ENCODE results near the gene MIOX. TPM values are rescaled to one million over a fixed set of nuclear protein-coding genes. Genes with fewer than 3 reads are reported as not detected.
A peak's percentile ranks its signal among the peaks of the same experiment; 100 is the strongest.

The MIOX gene
- total RNA-seq, 1 experiment from 2014 or later, result 1.5 TPM

- intact Hi-C loops (cut with micrococcal nuclease; ENCODE audit: unreplicated experiment), result loop anchor here (5.0 kb wide), 1 partner anchor 53 kb away; no protein-coding TSS in a partner anchor
- POLR2A ChIA-PET (ENCODE audit: unreplicated experiment), result no interaction called here
Observed at GRCh38 chr22:50443801-50444625, 42.6 kb upstream of the MIOX start.

GRCh38 chr22:50444663-50445062, 42.0 kb upstream of the MIOX start:
- POLR2A ChIA-PET (ENCODE audit: unreplicated experiment), result no interaction called here
- DNase-seq, result peak; percentile 44 to 77
- Histone ChIP-seq H3K79me2 (ENCODE audit: low read depth) (no peaks in the 10 kb centered on the region), H3F3A (ENCODE audit: insufficient read depth, low read depth) (peaks cover 73% of the 10 kb centered on the region), H3K27ac (no peak overlapping the region), H3K36me3 (ENCODE audit: low read depth) (peaks cover 26% of the 10 kb centered on the region; the same call in 1 of the 2 replicates), H2AFZ (no peak overlapping the region), H3K9me2 (ENCODE audit: insufficient read depth) (no peaks in the 10 kb centered on the region), H3K27me3 (ENCODE audit: insufficient read depth, low read depth) (no peaks in the 10 kb centered on the region), H3K4me2 (no peak overlapping the region), H3K9me3 (ENCODE audit: insufficient read depth, low read depth) (no peaks in the 10 kb centered on the region), H3K4me3 (no peak overlapping the region), H3K4me1 (replicated peaks; ENCODE audit: insufficient read depth) (peaks cover 14% of the 10 kb centered on the region), H4K20me1 (ENCODE audit: insufficient read depth) (peaks cover 64% of the 10 kb centered on the region)
- BruUV-seq (replicated peaks), result no TSS peak
- no peak for TF ChIP-seq EZH2 (IDR thresholded peaks at IDR 0.05; ENCODE audit: low read depth)
- TF ChIP-seq CTCF (conservative IDR thresholded peaks at IDR 0.05), result no peak
- intact Hi-C loops (cut with micrococcal nuclease; ENCODE audit: unreplicated experiment), result loop anchor here (5.0 kb wide), 1 partner anchor 53 kb away; no protein-coding TSS in a partner anchor
- CTCF ChIA-PET, result interaction anchor here (0.5 kb wide), 1 partner anchor 54 kb away, joined by 18 read pairs; no protein-coding TSS in a partner anchor

More at GRCh38 chr22:50443801-50444625, 42.6 kb upstream of the MIOX start:
- H3K4me1 ChIP-seq (replicated peaks; ENCODE audit: insufficient read depth), result peaks cover 14% of the 10 kb centered on the region
- no peak overlapping the region for H3K4me2 ChIP-seq
- H4K20me1 ChIP-seq (ENCODE audit: insufficient read depth), result peaks cover 65% of the 10 kb centered on the region
- H3F3A ChIP-seq (ENCODE audit: insufficient read depth, low read depth), result peaks cover 66% of the 10 kb centered on the region
- no peak for TF ChIP-seq EZH2 (IDR thresholded peaks at IDR 0.05; ENCODE audit: low read depth)
- no peak for TF ChIP-seq CTCF (conservative IDR thresholded peaks at IDR 0.05)
- no peak for DNase-seq
- CTCF ChIA-PET, result interaction anchor here (0.5 kb wide), 1 partner anchor 55 kb away, joined by 18 read pairs; no protein-coding TSS in a partner anchor
- H2AFZ ChIP-seq, result no peak overlapping the region
- H3K4me3 ChIP-seq, result no peak overlapping the region
- H3K79me2 ChIP-seq (ENCODE audit: low read depth), result no peaks in the 10 kb centered on the region
- H3K27ac ChIP-seq, result no peak overlapping the region
- no TSS peak for BruUV-seq (replicated peaks)
- H3K36me3 ChIP-seq (ENCODE audit: low read depth), result peaks cover 26% of the 10 kb centered on the region; the same call in 1 of the 2 replicates
- H3K9me3 ChIP-seq (ENCODE audit: insufficient read depth, low read depth), result no peaks in the 10 kb centered on the region
- H3K27me3 ChIP-seq (ENCODE audit: insufficient read depth, low read depth), result no peaks in the 10 kb centered on the region
- no peaks in the 10 kb centered on the region for H3K9me2 ChIP-seq (ENCODE audit: insufficient read depth)

GRCh38 chr22:50445071-50445879, 41.4 kb upstream of the MIOX start:
- CTCF ChIA-PET, result no interaction called here
- Histone ChIP-seq H3K4me2 (no peak overlapping the region), H3K4me1 (replicated peaks; ENCODE audit: insufficient read depth) (peaks cover 14% of the 10 kb centered on the region), H3F3A (ENCODE audit: insufficient read depth, low read depth) (peaks cover 77% of the 10 kb centered on the region), H3K9me3 (ENCODE audit: insufficient read depth, low read depth) (no peaks in the 10 kb centered on the region), H3K27ac (no peak overlapping the region), H3K27me3 (ENCODE audit: insufficient read depth, low read depth) (no peaks in the 10 kb centered on the region), H3K36me3 (ENCODE audit: low read depth) (peaks cover 23% of the 10 kb centered on the region; the same call in 1 of the 2 replicates), H4K20me1 (ENCODE audit: insufficient read depth) (peaks cover 61% of the 10 kb centered on the region), H3K4me3 (no peak overlapping the region), H2AFZ (no peak overlapping the region), H3K9me2 (ENCODE audit: insufficient read depth) (no peaks in the 10 kb centered on the region), H3K79me2 (ENCODE audit: low read depth) (no peaks in the 10 kb centered on the region)
- no peak for TF ChIP-seq CTCF (conservative IDR thresholded peaks at IDR 0.05)
- TF ChIP-seq EZH2 (IDR thresholded peaks at IDR 0.05; ENCODE audit: low read depth), result no peak
- DNase-seq, result no peak
- TSS peak; percentile 25 for BruUV-seq (replicated peaks)
- intact Hi-C loops (cut with micrococcal nuclease; ENCODE audit: unreplicated experiment), result no loop called here
- POLR2A ChIA-PET (ENCODE audit: unreplicated experiment), result no interaction called here

Data from PC-9 (cell line).